GM19463 (cell line): ENCODE results near the gene METRN.
A peak's percentile ranks its signal among the peaks of the same experiment; 100 is the strongest.

Source experiments
- ATAC-seq: cut with Tn5 transposase; IDR thresholded peaks from one replicate; pipeline ENCODE4 v1.9.1; 2021; ENCODE audit warnings: mild to moderate bottlenecking, moderate library complexity; ENCODE audit not compliant: unreplicated experiment

Gene METRN

DNA sequence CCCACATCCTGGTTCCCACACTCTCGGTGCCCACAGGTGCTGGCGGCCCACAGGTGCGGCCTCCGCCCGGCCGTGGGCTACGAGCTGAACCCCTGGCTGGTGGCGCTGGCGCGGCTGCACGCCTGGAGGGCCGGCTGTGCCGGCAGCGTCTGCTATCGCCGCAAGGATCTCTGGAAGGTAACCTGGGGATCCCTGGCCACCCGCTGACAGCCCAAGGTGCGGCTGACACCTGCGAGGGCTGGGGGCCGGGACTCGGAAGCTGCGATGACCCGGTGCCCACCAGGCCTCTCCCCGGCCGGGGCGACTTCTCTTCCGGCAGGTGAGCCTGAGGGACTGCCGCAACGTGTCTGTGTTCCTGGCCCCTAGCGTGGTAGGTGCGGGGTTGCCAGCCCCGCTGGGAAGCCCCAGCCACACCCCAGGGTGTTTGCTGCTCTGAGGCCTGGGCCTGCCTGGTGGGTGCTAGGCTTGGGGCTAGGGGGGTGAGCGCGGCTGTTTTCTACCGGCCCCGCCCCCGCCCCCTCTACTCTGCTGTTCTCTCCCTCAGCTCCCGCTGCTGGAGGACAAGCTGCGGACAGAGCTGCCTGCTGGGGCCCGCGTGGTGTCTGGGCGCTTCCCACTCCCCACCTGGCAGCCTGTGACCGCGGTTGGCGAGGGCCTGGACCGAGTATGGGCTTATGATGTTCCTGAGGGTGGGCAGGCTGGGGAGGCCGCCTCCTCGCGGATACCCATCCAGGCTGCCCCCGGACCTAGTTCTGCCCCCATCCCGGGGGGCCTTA, 7.0 kb downstream of the METRN start:
- ATAC-seq = no peak

DNA sequence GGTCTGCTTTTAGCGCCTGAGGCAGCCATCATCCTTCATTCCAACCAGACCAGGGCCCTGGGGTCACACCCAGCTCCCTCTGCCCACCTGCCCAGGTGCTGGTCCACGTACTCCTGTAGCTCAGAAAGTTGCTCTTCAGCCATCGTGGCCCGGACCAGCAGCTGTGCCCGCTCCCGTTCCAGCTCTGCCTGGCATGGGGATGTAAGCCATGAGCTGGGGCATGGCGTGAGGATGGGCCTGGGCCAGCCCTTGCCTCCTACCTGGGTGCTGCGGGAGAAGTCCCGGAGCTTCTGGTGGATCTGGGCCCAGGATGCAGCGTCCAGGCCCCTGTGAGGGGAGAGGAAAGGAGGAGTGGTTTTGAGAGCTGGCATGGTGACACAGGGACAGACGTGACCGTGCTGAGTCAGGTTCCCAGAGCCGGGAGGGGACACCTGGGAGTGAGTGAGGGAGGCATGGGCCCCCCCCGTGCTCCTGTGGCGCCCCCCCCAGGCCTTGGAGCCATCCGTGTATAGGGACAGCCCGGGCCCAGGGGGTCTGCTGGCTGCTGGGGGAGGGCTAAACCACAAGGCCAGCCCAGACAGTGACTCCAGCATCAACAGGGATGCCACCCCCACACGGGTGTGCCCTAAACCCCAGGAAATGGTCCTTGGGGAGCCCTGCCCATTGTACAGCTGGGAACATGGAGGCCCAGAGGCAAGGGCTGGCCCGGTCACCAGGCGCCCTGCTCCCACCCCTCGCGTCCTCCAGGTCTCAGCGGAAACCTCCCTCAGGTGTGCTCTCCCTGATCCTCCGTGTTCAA, 8.1 kb downstream of the METRN start:
- no peak for ATAC-seq

DNA sequence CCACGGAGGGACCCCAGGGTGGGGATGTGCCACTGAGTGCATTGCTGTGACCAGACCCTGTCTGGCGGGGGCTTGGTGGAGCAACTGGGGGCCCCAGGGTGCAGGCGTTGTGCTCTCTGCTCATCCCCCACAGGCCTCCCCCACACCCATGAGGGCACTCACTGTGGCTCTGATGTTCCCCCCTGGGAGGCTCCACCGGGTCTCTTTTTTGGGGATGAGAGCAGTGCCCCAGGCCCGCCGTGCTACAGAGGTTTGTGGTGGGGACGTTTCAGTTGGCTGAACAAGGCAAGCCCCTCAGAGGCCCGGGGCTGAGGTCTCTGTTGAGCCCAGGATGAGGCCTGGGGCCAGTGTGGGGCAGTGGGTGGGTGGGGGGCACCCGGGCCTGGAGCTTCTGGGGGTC, 8.8 kb downstream of the METRN start:
- ATAC-seq = no peak

DNA sequence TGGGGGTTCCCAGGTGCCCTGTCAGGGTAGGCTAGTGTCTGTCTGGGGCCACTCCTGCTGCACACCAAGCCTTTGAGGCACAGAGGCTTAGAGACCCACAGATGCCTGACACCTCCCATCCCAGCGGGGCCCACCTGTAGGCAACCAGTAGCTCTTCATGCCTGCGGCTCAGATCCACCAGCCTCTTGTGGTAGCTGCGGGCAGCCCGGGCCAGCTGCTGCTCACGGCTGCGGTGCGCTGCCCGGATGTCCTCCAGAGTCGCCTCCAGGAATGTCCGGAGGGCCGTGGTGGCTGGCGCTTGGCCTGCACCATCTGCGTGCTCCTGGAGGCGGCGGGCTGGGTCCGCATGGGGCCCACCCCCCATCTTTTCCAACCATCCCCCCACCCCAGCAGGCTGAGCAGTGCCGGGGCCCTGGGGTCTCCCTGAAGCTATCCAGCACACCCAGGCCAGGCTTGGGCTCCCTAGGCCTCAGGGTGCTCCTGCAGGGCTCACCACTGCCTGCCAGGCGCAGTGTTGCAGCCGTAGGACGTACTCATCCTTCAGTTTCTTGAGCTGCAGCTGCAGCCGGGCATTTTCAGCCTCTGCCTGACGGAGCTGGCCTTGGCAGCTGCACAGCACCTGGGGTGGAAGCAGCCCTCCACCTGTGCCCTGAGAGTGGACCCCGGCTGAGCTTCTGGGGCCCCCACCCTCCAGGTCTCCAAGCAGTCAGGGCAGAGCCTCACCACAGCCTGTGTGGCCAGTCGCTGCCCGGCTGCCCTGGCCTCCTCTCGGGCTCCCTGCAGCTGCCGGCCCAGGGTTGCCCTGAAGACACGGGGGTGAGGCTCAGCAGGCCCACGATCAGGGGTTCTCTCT, 9.5 kb downstream of the METRN start:
- no peak for ATAC-seq

DNA sequence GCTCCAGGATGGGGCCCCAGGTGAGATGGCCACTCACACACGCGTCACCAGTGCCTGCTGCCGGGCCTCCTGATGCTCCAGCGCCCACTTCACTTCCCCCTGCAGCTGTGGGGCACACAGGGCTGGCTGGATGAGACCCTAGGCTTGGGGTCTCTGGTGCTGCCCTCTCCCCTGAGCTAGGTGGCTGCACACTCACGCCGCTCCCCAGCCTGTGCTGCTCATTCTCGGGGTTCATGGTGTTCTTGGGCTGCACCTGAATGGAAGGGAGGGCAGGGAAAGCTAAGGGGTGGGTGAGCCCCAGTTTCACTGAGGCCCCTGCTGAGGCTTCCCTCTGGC, 10.1 kb downstream of the METRN start:
- no peak for ATAC-seq

- no peak for ATAC-seq
These were observed 10.7 kb downstream of the METRN start for GRCh38 chr16:725463-726187.

- ATAC-seq = no peak
These were observed 11.2 kb downstream of the METRN start for GRCh38 chr16:726188-726437.

DNA sequence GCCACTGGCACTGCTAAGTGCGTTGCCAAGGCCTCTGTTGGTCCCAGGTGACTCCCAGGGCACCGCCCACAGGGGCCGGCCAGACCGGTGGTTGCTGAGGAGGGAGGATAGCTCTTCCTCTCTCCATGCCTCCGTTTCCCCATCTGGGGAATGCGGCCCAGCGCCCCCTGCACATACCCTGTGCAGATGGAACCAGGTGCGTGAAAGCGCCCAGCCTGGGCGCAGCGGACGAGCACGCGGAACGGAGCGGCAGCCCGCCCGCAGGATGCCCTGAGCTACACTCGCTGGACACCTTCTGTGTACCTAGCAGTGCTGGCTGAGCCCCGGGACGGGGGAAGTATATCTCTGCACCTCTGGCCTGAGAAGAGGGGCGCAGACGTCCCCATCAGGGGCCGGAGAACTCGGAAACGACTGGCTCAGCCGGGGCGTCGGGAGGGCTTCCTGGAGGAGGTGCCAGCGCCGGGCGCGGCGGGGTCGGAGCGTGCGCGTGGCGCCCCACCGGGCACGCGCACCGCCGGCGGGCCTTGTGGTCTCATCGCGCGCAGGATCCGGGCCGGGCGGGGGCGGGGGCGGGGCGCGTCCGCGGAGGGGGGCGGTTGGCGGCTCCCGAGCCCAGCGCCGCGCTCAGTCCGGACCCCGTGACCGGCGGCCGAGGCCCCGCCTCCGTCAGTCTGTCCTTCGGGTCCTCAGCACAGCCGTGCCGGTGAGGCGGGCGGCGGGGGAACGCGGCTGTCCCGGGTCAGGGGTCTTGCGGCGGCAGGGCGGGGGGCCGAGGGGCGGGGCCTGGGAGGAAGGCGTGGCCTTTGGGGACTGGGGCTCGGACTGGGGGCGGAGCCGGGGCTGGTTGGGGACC, 11.7 kb downstream of the METRN start, which contains the start of the genes CCDC78 and HAGHL:
Gene CCDC78 (minus strand): TSS at position 6 of the 853 bp plus-strand sequence. CDS start 76 bp downstream, outside the sequence.
Gene HAGHL (plus strand): TSS at position 669 of the 853 bp plus-strand sequence. CDS start 404 bp downstream, outside the sequence.
- no peak for ATAC-seq

- no peak for ATAC-seq
These were observed 12.5 kb downstream of the METRN start for GRCh38 chr16:727291-727977.

DNA sequence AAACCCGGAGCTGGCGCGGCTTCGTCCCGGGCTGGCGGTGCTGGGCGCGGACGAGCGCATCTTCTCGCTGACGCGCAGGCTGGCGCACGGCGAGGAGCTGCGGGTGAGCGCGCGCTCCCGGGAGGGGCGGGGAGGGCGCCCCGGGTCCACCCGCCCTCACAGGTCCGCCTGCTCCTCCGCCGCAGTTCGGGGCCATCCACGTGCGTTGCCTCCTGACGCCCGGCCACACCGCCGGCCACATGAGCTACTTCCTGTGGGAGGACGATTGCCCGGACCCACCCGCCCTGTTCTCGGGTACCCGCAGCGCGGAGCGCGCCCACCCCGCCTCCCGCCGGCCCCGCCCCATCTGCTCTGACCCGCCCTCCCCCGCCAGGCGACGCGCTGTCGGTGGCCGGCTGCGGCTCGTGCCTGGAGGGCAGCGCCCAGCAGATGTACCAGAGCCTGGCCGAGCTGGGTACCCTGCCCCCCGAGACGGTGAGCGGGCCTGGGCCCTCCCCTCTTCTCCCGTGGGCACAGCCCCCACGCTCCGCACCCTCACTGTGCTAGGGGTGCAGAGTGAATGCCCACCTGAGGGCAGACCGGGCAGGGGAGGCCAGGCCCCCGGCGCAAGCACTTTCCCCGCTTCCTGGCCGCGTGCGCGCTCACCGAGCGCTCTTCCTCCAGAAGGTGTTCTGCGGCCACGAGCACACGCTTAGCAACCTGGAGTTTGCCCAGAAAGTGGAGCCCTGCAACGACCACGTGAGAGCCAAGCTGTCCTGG, 13.4 kb downstream of the METRN start:
- ATAC-seq = peak; percentile 45

DNA sequence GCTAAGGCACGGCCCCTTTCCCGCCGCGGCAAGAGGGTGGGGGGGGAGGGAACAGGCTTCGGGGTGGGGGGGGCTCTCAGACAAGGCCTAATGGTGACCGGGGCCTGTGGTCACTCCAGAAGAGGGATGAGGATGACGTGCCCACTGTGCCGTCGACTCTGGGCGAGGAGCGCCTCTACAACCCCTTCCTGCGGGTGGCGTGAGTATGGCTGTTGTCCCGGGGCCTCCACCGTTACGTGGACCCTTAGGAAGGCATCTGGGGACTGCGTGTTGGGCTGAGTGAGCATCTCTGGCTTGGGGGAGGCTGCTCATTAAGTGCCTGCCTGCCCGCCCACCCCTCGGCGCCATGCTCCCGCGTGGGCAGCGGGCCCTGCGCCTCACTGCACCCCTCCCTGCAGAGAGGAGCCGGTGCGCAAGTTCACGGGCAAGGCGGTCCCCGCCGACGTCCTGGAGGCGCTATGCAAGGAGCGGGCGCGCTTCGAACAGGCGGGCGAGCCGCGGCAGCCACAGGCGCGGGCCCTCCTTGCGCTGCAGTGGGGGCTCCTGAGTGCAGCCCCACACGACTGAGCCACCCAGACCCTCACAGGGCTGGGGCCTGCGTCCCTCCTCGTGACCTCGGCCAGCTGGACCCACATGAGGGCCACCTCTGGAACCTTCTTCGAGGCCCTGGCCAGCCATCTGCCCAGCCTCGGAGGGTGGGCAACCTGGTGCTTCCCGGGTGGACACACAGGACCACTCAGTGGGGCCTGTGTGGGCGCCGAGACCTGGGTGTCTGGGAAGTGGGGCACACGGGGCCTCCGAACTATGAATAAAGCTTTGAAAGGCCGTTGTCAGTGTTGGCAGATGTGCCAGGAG, 14.2 kb downstream of the METRN start:
- no peak for ATAC-seq

DNA sequence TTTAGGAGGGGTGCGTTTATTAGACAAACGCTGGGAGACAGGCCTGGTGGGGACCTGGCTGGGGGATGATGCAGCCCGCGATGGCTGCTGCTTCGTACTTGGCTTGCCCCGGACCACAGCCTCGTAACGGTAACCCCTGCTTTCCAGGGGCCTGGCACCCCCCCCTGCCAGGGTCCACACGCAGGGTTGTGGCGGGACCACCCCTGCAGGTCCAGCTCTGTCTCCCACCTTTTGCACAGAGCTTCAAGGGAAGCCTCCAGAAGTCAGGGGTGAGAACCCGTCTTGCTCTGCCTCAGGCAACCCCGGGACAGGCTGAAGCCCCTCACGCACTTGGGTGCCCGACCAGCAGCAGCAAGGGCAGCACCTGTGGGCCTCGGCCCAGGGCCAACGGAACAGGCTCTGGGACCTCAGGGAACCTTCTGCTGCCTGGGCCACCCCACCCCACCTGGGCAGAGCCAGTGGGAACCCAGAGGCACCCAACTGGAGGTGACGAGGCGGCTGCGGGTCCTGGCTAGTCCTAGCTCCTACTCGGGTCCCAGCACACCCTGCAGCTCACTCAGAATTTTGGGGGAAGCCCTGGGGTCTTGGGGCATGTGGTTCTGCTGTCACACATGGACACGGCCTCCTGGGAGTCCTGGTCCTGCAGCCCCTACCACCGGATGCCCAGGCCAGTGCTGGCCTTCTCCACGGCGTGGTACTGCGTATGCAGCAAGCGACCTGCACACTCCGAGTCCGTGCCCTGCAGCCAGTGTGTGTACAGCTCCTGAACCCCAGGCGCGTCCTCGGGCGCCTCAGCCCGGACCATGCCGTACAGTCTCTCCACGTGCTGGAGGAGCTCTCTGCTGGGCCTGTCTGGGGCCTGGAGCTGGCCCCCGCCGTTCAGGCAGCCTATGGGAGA, 15.1 kb downstream of the METRN start:
- no peak for ATAC-seq

DNA sequence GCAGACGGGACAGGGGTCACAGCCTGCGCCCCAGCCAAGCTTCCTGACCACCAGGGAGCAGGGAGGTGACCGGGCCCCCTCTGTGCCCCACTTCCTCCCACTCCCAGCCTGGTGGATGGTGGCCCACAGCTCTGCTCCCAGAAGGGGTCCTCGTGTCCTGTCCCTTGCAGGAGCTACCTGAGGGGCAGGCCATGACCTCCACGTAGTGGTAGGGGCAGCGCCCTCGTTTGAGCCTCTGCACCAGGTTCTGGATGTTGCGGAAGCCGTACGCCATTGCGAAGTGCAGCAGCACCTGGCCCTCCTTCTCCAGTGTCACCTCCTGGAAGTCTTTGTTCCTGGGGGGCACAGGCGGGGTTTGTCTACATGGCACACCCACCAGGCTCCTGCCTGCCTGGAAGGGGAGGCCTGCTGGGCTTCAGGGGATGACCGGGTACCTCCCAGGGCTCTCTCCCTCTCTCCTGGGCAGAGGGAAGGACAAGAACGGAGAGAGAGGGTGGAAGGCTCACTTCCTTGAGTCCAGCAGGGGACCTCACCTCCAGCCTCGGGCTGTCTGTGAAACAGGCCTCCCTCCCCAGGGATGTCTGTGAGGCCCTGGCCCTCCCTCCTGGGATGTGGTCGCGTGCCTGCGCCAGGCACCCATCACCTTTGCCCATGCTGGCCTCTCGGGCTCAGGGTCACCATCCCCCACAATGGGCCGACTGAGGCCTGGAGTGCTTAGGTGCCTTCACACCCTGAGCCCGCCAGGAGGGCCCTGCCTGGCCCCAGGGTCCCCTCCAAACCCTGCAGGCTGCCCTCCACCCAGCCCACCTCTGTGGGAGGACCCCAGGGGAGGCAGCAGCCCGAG, 16.0 kb downstream of the METRN start:
- no peak for ATAC-seq

DNA sequence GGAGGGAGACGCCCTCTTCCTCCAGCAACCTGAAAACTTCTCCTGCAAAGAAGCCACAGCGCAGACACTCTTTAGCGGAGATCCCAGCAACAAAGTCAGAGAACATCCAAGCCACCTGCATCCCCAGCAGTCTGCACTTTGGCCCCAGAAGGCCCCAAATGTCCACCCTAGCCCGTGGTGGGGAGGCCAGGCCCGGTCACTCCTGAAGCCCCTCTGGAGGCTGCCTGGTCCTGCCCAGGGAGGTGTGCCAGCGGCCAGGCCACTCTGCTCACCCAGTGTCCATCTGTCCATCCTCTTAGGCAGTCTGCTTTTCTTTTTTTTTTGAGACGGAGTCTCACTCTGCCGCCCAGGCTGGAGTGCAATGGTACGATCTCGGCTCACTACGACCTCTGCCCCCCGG, 17.4 kb downstream of the METRN start:
- ATAC-seq = no peak

DNA sequence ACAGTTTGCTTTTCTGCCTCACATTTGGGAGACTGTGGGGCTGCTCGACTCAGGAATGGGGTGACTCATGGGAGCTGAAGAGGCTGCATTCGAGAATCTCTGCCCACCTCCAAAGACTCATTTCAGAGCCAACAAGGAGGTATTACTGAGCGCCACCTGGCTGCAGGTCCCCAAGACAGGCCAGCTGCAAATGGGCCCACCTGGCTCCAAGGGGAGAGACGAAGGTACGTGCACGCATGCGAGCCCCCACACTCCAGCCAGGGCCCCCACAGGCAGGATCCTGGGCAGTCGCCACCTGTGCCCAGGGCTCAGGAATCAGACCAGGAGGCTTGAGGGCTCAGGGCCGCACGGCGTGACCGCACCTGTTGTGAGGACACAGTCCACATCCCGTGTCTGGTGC, 18.0 kb downstream of the METRN start:
- ATAC-seq = no peak
